ENCODE data around the gene ORAI3. TPM values are rescaled to one million over a fixed set of nuclear protein-coding genes. Genes with fewer than 3 reads are reported as not detected.

Gene ORAI3
- polyA plus RNA-seq, 2 of the 4 experiments (the other 2 are of a cell fraction): 10.5 to 14.1 TPM

GRCh38 chr16:30953111-30953510 is 4.2 kb downstream of the ORAI3 start:
- no peaks in the 10 kb centered on the region for H3K9me3 ChIP-seq
- no peak for DNase-seq (ENCODE audit: low read depth in 1 of 2, low spot score in 1 of 2)
- ChIA-PET POLR2A (interaction anchor here (0.6 to 2.0 kb wide), 5 partner anchors 44 to 519 kb away, joined by 3 to 6 read pairs (median 3); partner anchors contain the start of genes TGFB1I1, ZNF646 and ZNF668), CTCF (interaction anchor here (0.6 to 8.2 kb wide), 34 partner anchors 10 to 919 kb away, joined by 3 to 78 read pairs (median 4); partner anchors contain the start of genes HSD3B7 and ZNF843)
- peaks cover 27% of the 10 kb centered on the region for H3K4me1 ChIP-seq
- H3K27ac ChIP-seq: peak overlapping the region in 1 of 2 experiments; percentile 56; a peak in 2 of 6 replicates
- peak overlapping the region; percentile 41 for H3K4me2 ChIP-seq
- no peak overlapping the region for H3K4me3 ChIP-seq
- TF ChIP-seq REST (IDR thresholded peaks at IDR 0.05): no peak
- no peak for ATAC-seq
- no peak for FAIRE-seq
- WGBS (ENCODE audit: missing lambda C conversion rate): 75% methylated on average over 9 of the region's 9 CpGs

DNA sequence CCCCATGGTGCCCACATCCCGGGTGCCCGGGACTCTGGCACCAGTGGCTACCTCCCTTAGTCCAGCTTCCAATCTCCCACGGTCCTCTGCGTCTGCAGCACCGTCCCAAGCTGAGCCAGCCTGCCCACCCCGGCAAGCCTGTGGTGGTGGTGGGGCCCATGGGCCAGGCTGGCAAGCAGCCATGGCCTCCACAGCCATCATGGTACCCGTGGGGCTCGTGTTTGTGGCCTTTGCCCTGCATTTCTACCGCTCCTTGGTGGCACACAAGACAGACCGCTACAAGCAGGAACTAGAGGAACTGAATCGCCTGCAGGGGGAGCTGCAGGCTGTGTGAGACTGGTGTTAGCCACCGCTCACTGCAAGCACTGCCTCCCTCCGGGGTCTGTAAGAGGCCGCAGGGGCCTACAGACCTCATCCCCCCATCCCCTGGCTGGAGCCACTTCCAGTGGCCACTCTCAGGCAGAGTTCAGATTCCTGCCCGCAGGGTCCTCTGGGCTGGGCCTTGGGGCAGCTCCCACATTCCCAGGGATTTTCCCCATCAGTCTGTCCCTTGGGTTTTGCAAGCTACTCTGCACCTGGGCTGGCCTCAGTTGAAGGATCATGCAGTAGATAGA is 4.8 kb downstream of the ORAI3 start:
- DNase-seq (ENCODE audit: low read depth in 1 of 2, low spot score in 1 of 2): peak; percentile 49 to 86
- no peak for FAIRE-seq
- ChIA-PET POLR2A (interaction anchor here (0.6 to 2.0 kb wide), 7 partner anchors 10 to 518 kb away, joined by 3 to 6 read pairs (median 3); partner anchors contain the start of genes FUS, TGFB1I1, ZNF646 and ZNF668), CTCF (interaction anchor here (0.6 to 8.2 kb wide), 48 partner anchors 9 to 918 kb away, joined by 3 to 78 read pairs (median 4); partner anchors contain the start of genes HSD3B7, ZNF646, ZNF668 and ZNF843)
- 26% methylated on average over 12 of the region's 15 CpGs for WGBS (ENCODE audit: missing lambda C conversion rate)
- Histone ChIP-seq H3K9me3 (no peaks in the 10 kb centered on the region), H3K27ac (peak overlapping the region in 1 of 2 experiments; percentile 56; a peak in 2 of 6 replicates), H3K4me2 (peak overlapping the region; percentile 41), H3K4me3 (no peak overlapping the region), H3K4me1 (peaks cover 28% of the 10 kb centered on the region)
- ATAC-seq: peak; percentile 41 to 70; a peak in 4 of 6 replicates
- no peak for TF ChIP-seq EHF (CRISPR knock-in tag; IDR thresholded peaks at IDR 0.05)
- peak; percentile 77 for TF ChIP-seq CTCF (IDR thresholded peaks at IDR 0.05)
- TF ChIP-seq RAD21 (conservative IDR thresholded peaks at IDR 0.05 in 1 of 2, IDR thresholded peaks at IDR 0.05 in 1 of 2): peak; percentile 68 to 77
- peak; percentile 64 for TF ChIP-seq SMC3 (IDR thresholded peaks at IDR 0.05)

DNA sequence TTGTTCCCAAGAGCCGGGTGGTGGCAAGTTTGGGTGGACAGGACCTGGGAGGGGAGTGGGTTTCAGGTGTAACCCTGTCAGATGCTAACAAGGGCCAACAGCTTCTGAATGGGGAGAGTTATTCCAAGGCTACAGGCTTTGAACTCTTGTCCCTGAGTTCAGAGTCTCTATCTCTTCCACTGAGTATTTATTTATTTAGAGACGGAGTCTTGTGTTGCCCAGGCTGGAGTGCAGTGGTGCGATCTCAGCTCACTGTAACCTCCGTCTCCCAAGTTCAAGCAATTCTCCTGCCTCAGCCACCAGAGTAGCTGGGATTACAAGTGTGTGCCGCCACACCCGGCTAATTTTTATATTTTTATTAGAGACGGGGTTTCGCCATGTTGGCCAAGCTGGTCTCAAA is 6.1 kb downstream of the ORAI3 start:
- WGBS (ENCODE audit: missing lambda C conversion rate): 88% methylated on average over 8 of the region's 8 CpGs
- CTCF ChIA-PET: interaction anchor here (0.7 to 8.2 kb wide), 13 partner anchors 8 to 913 kb away, joined by 3 to 78 read pairs (median 7); partner anchors contain the start of genes HSD3B7, ZNF646, ZNF668 and ZNF843
- ATAC-seq (no peak), FAIRE-seq (no peak), DNase-seq (ENCODE audit: low read depth in 1 of 2, low spot score in 1 of 2) (no peak)
- H3K27ac ChIP-seq: no peak overlapping the region
- H3K4me2 ChIP-seq: no peak overlapping the region
- H3K9me3 ChIP-seq: no peaks in the 10 kb centered on the region
- POLR2A ChIA-PET: interaction anchor here (2.0 kb wide), 1 partner anchor 119 kb away, joined by 6 read pairs; the partner anchor contains the start of genes ZNF646 and ZNF668
- peaks cover 35% of the 10 kb centered on the region for H3K4me1 ChIP-seq
- H3K4me3 ChIP-seq: no peak overlapping the region
- no peak for TF ChIP-seq EHMT2 (IDR thresholded peaks at IDR 0.05; ENCODE audit: low read depth)
- TF ChIP-seq, protein P1, sequence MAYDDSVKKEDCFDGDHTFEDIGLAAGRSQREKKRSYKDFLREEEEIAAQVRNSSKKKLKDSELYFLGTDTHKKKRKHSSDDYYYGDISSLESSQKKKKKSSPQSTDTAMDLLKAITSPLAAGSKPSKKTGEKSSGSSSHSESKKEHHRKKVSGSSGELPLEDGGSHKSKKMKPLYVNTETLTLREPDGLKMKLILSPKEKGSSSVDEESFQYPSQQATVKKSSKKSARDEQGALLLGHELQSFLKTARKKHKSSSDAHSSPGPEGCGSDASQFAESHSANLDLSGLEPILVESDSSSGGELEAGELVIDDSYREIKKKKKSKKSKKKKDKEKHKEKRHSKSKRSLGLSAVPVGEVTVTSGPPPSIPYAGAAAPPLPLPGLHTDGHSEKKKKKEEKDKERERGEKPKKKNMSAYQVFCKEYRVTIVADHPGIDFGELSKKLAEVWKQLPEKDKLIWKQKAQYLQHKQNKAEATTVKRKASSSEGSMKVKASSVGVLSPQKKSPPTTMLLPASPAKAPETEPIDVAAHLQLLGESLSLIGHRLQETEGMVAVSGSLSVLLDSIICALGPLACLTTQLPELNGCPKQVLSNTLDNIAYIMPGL (CRISPR knock-in tag; IDR thresholded peaks at IDR 0.05; ENCODE audit: borderline replicate concordance): no peak
- TF ChIP-seq BCL3 (IDR thresholded peaks at IDR 0.05): no peak
- no peak for TF ChIP-seq NPAS2 (CRISPR knock-in tag; IDR thresholded peaks at IDR 0.05; ENCODE audit: borderline replicate concordance)
- TF ChIP-seq JUNB (IDR thresholded peaks at IDR 0.05): no peak
- TF ChIP-seq, protein P2, sequence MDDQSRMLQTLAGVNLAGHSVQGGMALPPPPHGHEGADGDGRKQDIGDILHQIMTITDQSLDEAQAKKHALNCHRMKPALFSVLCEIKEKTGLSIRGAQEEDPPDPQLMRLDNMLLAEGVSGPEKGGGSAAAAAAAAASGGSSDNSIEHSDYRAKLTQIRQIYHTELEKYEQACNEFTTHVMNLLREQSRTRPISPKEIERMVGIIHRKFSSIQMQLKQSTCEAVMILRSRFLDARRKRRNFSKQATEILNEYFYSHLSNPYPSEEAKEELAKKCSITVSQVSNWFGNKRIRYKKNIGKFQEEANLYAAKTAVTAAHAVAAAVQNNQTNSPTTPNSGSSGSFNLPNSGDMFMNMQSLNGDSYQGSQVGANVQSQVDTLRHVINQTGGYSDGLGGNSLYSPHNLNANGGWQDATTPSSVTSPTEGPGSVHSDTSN (IDR thresholded peaks at IDR 0.05): no peak
- no peak for TF ChIP-seq EP300 (IDR thresholded peaks at IDR 0.05)
- no peak for TF ChIP-seq PHF8 (IDR thresholded peaks at IDR 0.05; ENCODE audit: borderline replicate concordance, low read depth)
- TF ChIP-seq, protein P3, sequence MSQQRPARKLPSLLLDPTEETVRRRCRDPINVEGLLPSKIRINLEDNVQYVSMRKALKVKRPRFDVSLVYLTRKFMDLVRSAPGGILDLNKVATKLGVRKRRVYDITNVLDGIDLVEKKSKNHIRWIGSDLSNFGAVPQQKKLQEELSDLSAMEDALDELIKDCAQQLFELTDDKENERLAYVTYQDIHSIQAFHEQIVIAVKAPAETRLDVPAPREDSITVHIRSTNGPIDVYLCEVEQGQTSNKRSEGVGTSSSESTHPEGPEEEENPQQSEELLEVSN (IDR thresholded peaks at IDR 0.05; ENCODE audit: borderline replicate concordance, low read depth): no peak
- TF ChIP-seq GATA3 (IDR thresholded peaks at IDR 0.05; ENCODE audit: borderline replicate concordance): no peak
- TF ChIP-seq ATOH8 (CRISPR knock-in tag; IDR thresholded peaks at IDR 0.05; ENCODE audit: low read depth): no peak
- no peak for TF ChIP-seq RAD21 (conservative IDR thresholded peaks at IDR 0.05 in 1 of 2, IDR thresholded peaks at IDR 0.05 in 1 of 2)
- TF ChIP-seq SMC3 (IDR thresholded peaks at IDR 0.05): no peak
- TF ChIP-seq MAZ (IDR thresholded peaks at IDR 0.05; ENCODE audit: borderline replicate concordance, low read depth, low read length): no peak
- TF ChIP-seq RCOR1 (IDR thresholded peaks at IDR 0.05; ENCODE audit: low read depth, low read length): no peak
